ENCODE measurements around the gene BTG2. TPM values are rescaled to one million over a fixed set of nuclear protein-coding genes. Genes with fewer than 3 reads are reported as not detected.
"Not testable (repeated sequence)": the region's sequence is repeated elsewhere in the genome, so short reads cannot be mapped to it uniquely, and the experiment has no call there.

The BTG2 gene
- total RNA-seq (2021) (13.5 to 19.4 TPM (median 15.4 TPM) in 3 replicates), Bru-seq, nascent RNA (percentile 82 among the genes with signal in this experiment)
- long read RNA-seq, experiment 1, transcript BTG2-201 (2 exons, 2,712 nt): major isoform, 25 of 28 reads
- long read RNA-seq, experiment 1, partial matches to known transcripts: 0 of 28 reads
- long read RNA-seq, experiment 1, other reads (novel, unspliced or antisense): 3 of 28 reads
- long read RNA-seq, experiment 2, transcript BTG2-201 (2 exons, 2,712 nt): major isoform, 6 of 19 reads
- long read RNA-seq, experiment 2, partial matches to known transcripts: 13 of 19 reads
- long read RNA-seq, experiment 2, other reads (novel, unspliced or antisense): 0 of 19 reads
- long read RNA-seq, experiment 3, partial matches to known transcripts: 0 of 2 reads
- long read RNA-seq, experiment 3, other reads (novel, unspliced or antisense): 1 of 2 reads

DNA sequence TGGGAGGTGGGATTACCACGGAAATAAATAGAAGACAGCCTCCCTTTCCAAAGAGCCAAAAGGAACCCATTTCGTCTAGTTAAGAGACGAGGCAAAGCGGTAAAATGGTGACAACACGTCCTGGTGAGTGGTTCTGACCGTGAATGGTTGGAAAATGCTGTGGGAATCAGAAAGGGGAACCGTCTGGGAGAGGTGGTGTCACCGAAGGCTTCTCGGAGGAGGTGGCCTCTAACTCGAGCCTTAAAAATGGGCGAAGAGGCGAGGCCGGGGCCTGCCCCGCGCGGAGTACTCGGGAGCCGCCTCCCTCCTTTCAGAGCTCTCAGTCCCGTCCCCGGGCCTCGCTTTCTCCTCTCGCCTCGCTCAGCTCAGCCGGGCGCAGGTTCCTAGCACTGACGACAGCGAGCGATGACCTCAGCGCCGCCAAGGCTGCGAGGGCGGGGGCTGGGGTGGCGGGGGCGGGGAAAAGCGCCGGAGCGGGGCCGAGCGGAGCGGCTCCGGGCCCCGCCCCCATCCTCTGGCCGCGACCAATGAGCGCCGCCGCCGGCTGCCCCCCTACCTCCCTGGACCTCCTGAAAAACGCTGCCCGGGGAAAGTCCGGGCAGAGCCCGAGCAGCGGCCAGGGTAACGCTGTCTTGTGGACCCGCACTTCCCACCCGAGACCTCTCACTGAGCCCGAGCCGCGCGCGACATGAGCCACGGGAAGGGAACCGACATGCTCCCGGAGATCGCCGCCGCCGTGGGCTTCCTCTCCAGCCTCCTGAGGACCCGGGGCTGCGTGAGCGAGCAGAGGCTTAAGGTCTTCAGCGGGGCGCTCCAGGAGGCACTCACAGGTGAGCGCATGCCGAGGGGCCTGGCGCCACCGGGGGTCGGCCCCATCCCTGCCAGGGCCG, at the start of gene BTG2:
TSS of gene BTG2 (plus strand) at position 601 of the 890 bp plus-strand sequence. CDS start at position 689, 88 bp downstream.
- peak within 1 kb of the TSS; percentile 79 for H3K4me3 Mint-ChIP-seq
- no peak within 1 kb of the TSS for H3K27ac Mint-ChIP-seq
- ChIA-PET CTCF (interaction anchor here (0.6 to 6.5 kb wide), 18 partner anchors 16 to 1069 kb away, joined by 3 to 62 read pairs (median 4); no protein-coding TSS in a partner anchor), POLR2A (interaction anchor here (0.5 to 5.0 kb wide), 5 partner anchors 15 to 48 kb away, joined by 3 to 37 read pairs (median 5); no protein-coding TSS in a partner anchor)
- peaks cover 7% of the 10 kb centered on the region for H3K36me3 Mint-ChIP-seq
- H3K4me1 Mint-ChIP-seq: peaks cover 55% of the 10 kb centered on the region
- H3K9me3 Mint-ChIP-seq: no peaks in the 10 kb centered on the region
- DNase-seq (ENCODE audit: low spot score): peak; percentile 84
- TF ChIP-seq, protein P1, sequence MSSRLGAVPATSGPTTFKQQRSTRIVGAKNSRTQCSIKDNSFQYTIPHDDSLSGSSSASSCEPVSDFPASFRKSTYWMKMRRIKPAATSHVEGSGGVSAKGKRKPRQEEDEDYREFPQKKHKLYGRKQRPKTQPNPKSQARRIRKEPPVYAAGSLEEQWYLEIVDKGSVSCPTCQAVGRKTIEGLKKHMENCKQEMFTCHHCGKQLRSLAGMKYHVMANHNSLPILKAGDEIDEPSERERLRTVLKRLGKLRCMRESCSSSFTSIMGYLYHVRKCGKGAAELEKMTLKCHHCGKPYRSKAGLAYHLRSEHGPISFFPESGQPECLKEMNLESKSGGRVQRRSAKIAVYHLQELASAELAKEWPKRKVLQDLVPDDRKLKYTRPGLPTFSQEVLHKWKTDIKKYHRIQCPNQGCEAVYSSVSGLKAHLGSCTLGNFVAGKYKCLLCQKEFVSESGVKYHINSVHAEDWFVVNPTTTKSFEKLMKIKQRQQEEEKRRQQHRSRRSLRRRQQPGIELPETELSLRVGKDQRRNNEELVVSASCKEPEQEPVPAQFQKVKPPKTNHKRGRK (CRISPR knock-in tag; IDR thresholded peaks at IDR 0.05; ENCODE audit: borderline replicate concordance): no peak
- TF ChIP-seq HMGA2 (CRISPR knock-in tag; IDR thresholded peaks at IDR 0.05): 0 out of 2 replicates have a peak, but pooled peaks have one; percentile 19
- peak; percentile 41; the same call in 1 of the 2 replicates for TF ChIP-seq GTF2I (CRISPR knock-in tag; conservative IDR thresholded peaks at IDR 0.05)
- no peak for TF ChIP-seq E2F4 (CRISPR knock-in tag; IDR thresholded peaks at IDR 0.05; ENCODE audit: borderline replicate concordance, low read depth)
- 0 out of 2 replicates have a peak, but pooled peaks have one; percentile 37 for TF ChIP-seq MAX (CRISPR knock-in tag; IDR thresholded peaks at IDR 0.05)
- TF ChIP-seq, protein P2, sequence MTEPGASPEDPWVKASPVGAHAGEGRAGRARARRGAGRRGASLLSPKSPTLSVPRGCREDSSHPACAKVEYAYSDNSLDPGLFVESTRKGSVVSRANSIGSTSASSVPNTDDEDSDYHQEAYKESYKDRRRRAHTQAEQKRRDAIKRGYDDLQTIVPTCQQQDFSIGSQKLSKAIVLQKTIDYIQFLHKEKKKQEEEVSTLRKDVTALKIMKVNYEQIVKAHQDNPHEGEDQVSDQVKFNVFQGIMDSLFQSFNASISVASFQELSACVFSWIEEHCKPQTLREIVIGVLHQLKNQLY (CRISPR knock-in tag; IDR thresholded peaks at IDR 0.05): no peak
- no peak for TF ChIP-seq USF2 (CRISPR knock-in tag; IDR thresholded peaks at IDR 0.05)
- TF ChIP-seq ZNF423 (CRISPR knock-in tag; IDR thresholded peaks at IDR 0.05): peak; percentile 41; the same call in 1 of the 2 replicates
- 0 out of 2 replicates have a peak, but pooled peaks have one; percentile 20 for TF ChIP-seq FOXK1 (CRISPR knock-in tag; IDR thresholded peaks at IDR 0.05)
- peak; percentile 70 for TF ChIP-seq SP1 (CRISPR knock-in tag; conservative IDR thresholded peaks at IDR 0.05)
- 0 out of 2 replicates have a peak, but pooled peaks have one; percentile 50 for TF ChIP-seq MYBL2 (CRISPR knock-in tag; IDR thresholded peaks at IDR 0.05)
- TF ChIP-seq GABPB1 (CRISPR knock-in tag; IDR thresholded peaks at IDR 0.05): no peak
- peak; percentile 28; the same call in 1 of the 2 replicates for TF ChIP-seq NFYB (CRISPR knock-in tag; conservative IDR thresholded peaks at IDR 0.05; ENCODE audit: low read depth)
- TF ChIP-seq IRF2 (CRISPR knock-in tag; IDR thresholded peaks at IDR 0.05; ENCODE audit: borderline replicate concordance, low read depth): no peak
- H3K27me3 Mint-ChIP-seq (ENCODE audit: low read depth): peaks cover 96% of the 10 kb centered on the region
- ATAC-seq: peak; percentile 80

DNA sequence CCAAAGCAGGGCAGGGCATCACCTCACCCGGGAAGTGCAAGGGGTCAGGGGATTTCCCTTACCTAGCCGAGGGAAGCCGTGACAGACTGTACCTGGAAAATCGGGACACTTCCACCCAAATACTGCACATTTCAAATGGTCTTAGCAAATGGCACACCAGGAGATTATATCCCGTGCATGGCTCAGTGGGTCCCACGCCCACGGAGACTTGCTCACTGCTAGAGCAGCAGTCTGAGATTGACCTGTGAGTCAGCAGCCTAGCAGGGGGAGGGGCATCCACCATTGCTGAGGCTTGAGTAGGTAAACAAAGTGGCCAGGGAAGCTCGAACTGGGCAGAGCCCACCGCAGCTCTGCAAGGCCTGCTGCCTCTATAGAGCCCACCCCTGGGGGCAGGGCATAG, 48.7 kb upstream of the BTG2 start:
- ATAC-seq; H3K4me1 Mint-ChIP-seq; POLR2A ChIA-PET; DNase-seq (ENCODE audit: low spot score); H3K27ac Mint-ChIP-seq; H3K4me3 Mint-ChIP-seq; H3K36me3 Mint-ChIP-seq: not testable (repeated sequence)
- CTCF ChIA-PET: interaction anchor here (0.6 to 1.5 kb wide), 2 partner anchors 11 to 234 kb away, joined by 3 to 8 read pairs; no protein-coding TSS in a partner anchor
- Mint-ChIP-seq H3K27me3 (ENCODE audit: low read depth) (peaks cover 56% of the 10 kb centered on the region), H3K9me3 (peaks cover 37% of the 10 kb centered on the region)

All from WTC11 (cell line).